Hepatocyte (in vitro differentiated cells): ENCODE results near the gene MAMDC2. TPM values are rescaled to one million over a fixed set of nuclear protein-coding genes. Genes with fewer than 3 reads are reported as not detected.

Source experiments
- DNase-seq: peaks from one replicate; pipeline ENCODE4 v3.0.0-alpha.2; 2016; ENCODE audit warnings: low spot score
- H2AFZ ChIP-seq: fragments of 200-600 bp; sonication (generic); 2 replicates; pipeline ENCODE4 v1.6.0; 2016; ENCODE audit warnings: antibody characterized with exemption, mild to moderate bottlenecking
- H3K27ac ChIP-seq: fragments of 200-600 bp; sonication (generic); 2 replicates; pipeline ENCODE4 v1.5.1; 2016; ENCODE audit warnings: mild to moderate bottlenecking
- H3K27me3 ChIP-seq: fragments of 200-600 bp; sonication (generic); 2 replicates; pipeline ENCODE4 v1.6.1; 2016
- H3K36me3 ChIP-seq: fragments of 200-600 bp; sonication (generic); replicated peaks from 2 replicates; pipeline ENCODE4 v1.5.1; 2016; ENCODE audit warnings: low read depth; ENCODE audit not compliant: insufficient read depth
- H3K4me1 ChIP-seq: fragments of 200-600 bp; sonication (generic); 2 replicates; pipeline ENCODE4 v1.5.1; 2016; ENCODE audit warnings: mild to moderate bottlenecking, moderate library complexity; ENCODE audit not compliant: insufficient read depth
- H3K4me2 ChIP-seq: fragments of 200-600 bp; sonication (generic); 2 replicates; pipeline ENCODE4 v1.6.0; 2016
- H3K4me3 ChIP-seq: fragments of 200-600 bp; sonication (generic); 2 replicates; pipeline ENCODE4 v1.5.1; 2016; ENCODE audit warnings: mild to moderate bottlenecking
- H3K79me2 ChIP-seq: fragments of 200-600 bp; sonication (generic); 2 replicates; pipeline ENCODE4 v1.6.0; 2017; ENCODE audit warnings: mild to moderate bottlenecking
- H3K9me2 ChIP-seq: fragments of 200-600 bp; sonication (generic); replicated peaks from 2 replicates; pipeline ENCODE4 v1.6.0; 2017; ENCODE audit warnings: mild to moderate bottlenecking; ENCODE audit not compliant: insufficient read depth
- H3K9me3 ChIP-seq: fragments of 200-600 bp; sonication (generic); 2 replicates; pipeline ENCODE4 v1.5.1; 2016; ENCODE audit warnings: low read depth, mild to moderate bottlenecking
- H4K20me1 ChIP-seq: fragments of 200-600 bp; sonication (generic); 2 replicates; pipeline ENCODE4 v1.6.0; 2016; ENCODE audit warnings: mild to moderate bottlenecking; ENCODE audit not compliant: insufficient read depth, poor library complexity, severe bottlenecking
- EZH2 ChIP-seq: fragments of 200-600 bp; sonication (generic); IDR thresholded peaks from 2 replicates; pipeline ENCODE4 v1.6.1; 2016; ENCODE audit warnings: antibody characterized with exemption, mild to moderate bottlenecking, borderline replicate concordance
- EZH2phosphoT487 ChIP-seq: fragments of 200-600 bp; sonication (generic); IDR thresholded peaks from one replicate; pipeline ENCODE4 v1.6.1; 2018; ENCODE audit warnings: antibody characterized with exemption, mild to moderate bottlenecking, low read depth, moderate library complexity; ENCODE audit not compliant: unreplicated experiment, severe bottlenecking
- WGBS: methylation state at CpG from one replicate; pipeline ENCODE4 v1.1.6; 2016; ENCODE audit warnings: low lambda C conversion rate; ENCODE audit errors: missing lambda C conversion rate; 5-methylcytosine and 5-hydroxymethylcytosine counted together
- polyA plus RNA-seq: library from polyadenylated mRNA; unstranded; fragments of >200 nt; fragmentation: Nextera tagmentation; extraction: Ambion mirVana; gene quantifications from 2 replicates; pipeline ENCODE4 v1.2.1, GENCODE V29; 2016
- total RNA-seq: library from RNA; depleted of rRNA; stranded (reverse); fragments of >200 nt; gene quantifications from 2 replicates; pipeline ENCODE4 v1.2.3, GENCODE V29; 2014
- TF ChIP-seq, protein P1 (sequence below): fragments of 200-600 bp; sonication (generic); IDR thresholded peaks from 2 replicates; pipeline ENCODE4 v1.5.1; 2016; ENCODE audit warnings: antibody characterized with exemption, mild to moderate bottlenecking; ENCODE audit not compliant: poor library complexity

Gene MAMDC2
- total and polyA plus RNA-seq, 2 experiments from 2014 or later: 0.65 to 1.9 TPM

DNA sequence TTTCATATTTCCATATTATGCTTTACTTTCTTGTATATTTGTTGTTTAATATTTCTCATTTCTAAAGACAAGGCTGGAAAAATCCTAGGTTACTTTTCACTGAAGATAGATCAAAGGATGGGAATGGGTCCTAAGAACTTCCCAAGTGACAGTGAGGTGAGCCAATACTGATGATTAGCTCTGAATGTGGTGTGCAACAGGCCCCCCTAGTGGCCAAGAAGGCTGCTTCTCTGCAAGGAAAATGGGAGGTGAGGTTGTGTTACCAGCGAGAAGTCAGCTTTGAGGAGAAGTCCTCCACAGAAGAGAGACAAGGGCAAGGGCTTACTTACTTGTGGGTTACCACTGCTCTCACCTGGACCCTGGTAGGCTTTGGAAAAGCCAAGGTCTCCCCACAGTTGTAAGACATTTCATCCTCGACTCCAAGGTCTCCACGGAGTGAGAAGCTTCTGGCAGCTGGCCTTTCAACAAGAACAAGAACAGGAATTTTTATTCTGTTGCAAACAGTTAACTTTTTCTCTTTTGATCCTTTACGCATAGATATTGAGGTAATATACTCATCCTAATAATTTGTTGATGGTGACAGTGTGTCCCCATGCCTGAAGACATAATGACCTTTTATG is 69.9 kb downstream of the MAMDC2 start:
- Histone ChIP-seq H4K20me1 (no peaks in the 10 kb centered on the region), H3K9me3 (no peaks in the 10 kb centered on the region), H3K27ac (no peak overlapping the region), H3K36me3 (no peaks in the 10 kb centered on the region), H3K4me2 (no peak overlapping the region), H3K4me3 (no peak overlapping the region), H3K27me3 (no peaks in the 10 kb centered on the region), H2AFZ (no peak overlapping the region), H3K9me2 (no peaks in the 10 kb centered on the region), H3K79me2 (no peaks in the 10 kb centered on the region), H3K4me1 (peaks cover 2% of the 10 kb centered on the region)
- peak; percentile 67 for DNase-seq
- 87% methylated on average over 4 of the region's 4 CpGs for WGBS
- TF ChIP-seq, protein P1, sequence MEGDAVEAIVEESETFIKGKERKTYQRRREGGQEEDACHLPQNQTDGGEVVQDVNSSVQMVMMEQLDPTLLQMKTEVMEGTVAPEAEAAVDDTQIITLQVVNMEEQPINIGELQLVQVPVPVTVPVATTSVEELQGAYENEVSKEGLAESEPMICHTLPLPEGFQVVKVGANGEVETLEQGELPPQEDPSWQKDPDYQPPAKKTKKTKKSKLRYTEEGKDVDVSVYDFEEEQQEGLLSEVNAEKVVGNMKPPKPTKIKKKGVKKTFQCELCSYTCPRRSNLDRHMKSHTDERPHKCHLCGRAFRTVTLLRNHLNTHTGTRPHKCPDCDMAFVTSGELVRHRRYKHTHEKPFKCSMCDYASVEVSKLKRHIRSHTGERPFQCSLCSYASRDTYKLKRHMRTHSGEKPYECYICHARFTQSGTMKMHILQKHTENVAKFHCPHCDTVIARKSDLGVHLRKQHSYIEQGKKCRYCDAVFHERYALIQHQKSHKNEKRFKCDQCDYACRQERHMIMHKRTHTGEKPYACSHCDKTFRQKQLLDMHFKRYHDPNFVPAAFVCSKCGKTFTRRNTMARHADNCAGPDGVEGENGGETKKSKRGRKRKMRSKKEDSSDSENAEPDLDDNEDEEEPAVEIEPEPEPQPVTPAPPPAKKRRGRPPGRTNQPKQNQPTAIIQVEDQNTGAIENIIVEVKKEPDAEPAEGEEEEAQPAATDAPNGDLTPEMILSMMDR: peak; percentile 62
- no peak for TF ChIP-seq EZH2

GRCh38 chr9:70114898-70115297 is 71.2 kb downstream of the MAMDC2 start:
- WGBS: 95% methylated on average over 1 of the region's 1 CpG
- Histone ChIP-seq H3K27ac (no peak overlapping the region), H3K9me3 (no peaks in the 10 kb centered on the region), H3K9me2 (no peaks in the 10 kb centered on the region), H3K4me1 (peaks cover 2% of the 10 kb centered on the region), H3K4me2 (no peak overlapping the region), H3K27me3 (no peaks in the 10 kb centered on the region), H2AFZ (no peak overlapping the region), H3K79me2 (no peaks in the 10 kb centered on the region), H3K4me3 (no peak overlapping the region), H4K20me1 (no peaks in the 10 kb centered on the region), H3K36me3 (no peaks in the 10 kb centered on the region)
- no peak for DNase-seq
- no peak for TF ChIP-seq EZH2phosphoT487
- TF ChIP-seq EZH2: no peak
- TF ChIP-seq, protein P1: no peak

- H3K27me3 ChIP-seq: no peaks in the 10 kb centered on the region
- H3K4me3 ChIP-seq: no peak overlapping the region
- TF ChIP-seq EZH2phosphoT487: no peak
- TF ChIP-seq, protein P1: no peak
- H3K9me2 ChIP-seq: no peaks in the 10 kb centered on the region
- no peak overlapping the region for H3K27ac ChIP-seq
- H3K4me2 ChIP-seq: no peak overlapping the region
- H3K4me1 ChIP-seq: peaks cover 2% of the 10 kb centered on the region
- H3K9me3 ChIP-seq: no peaks in the 10 kb centered on the region
- H3K36me3 ChIP-seq: no peaks in the 10 kb centered on the region
- DNase-seq: no peak
- H3K79me2 ChIP-seq: no peaks in the 10 kb centered on the region
- H2AFZ ChIP-seq: no peak overlapping the region
- no peaks in the 10 kb centered on the region for H4K20me1 ChIP-seq
Measured at GRCh38 chr9:70117835-70118319, 74.2 kb downstream of the MAMDC2 start.
